HepG2 (cell line): ENCODE data around the gene CNTNAP1. TPM values are rescaled to one million over a fixed set of nuclear protein-coding genes. Genes with fewer than 3 reads are reported as not detected.

Source experiments
- ATRX ChIP-seq: sonication (generic); formaldehyde crosslinking; IDR thresholded peaks from 2 replicates; pipeline ENCODE4 v1.4.0; 2020; ENCODE audit warnings: missing genetic modification reagents, borderline replicate concordance
- DR1 ChIP-seq: sonication (generic); formaldehyde crosslinking; IDR thresholded peaks from 2 replicates; pipeline ENCODE4 v1.8.0; 2021; ENCODE audit warnings: mild to moderate bottlenecking, missing genetic modification reagents, inconsistent platforms
- FOSL1 ChIP-seq: sonication (generic); formaldehyde crosslinking; IDR thresholded peaks from 2 replicates; pipeline ENCODE4 v1.9.0; 2021; ENCODE audit warnings: missing genetic modification reagents, borderline replicate concordance
- JUND ChIP-seq: sonication (generic); formaldehyde crosslinking; IDR thresholded peaks from 2 replicates; pipeline ENCODE4 v1.8.0; 2022; ENCODE audit warnings: mild to moderate bottlenecking, missing genetic modification reagents
- KDM6A ChIP-seq: IDR thresholded peaks from 2 replicates; pipeline ENCODE4 v1.6.1; 2016; ENCODE audit warnings: low read depth
- MIER2 ChIP-seq: IDR thresholded peaks from 2 replicates; pipeline ENCODE4 v1.6.1; 2016; ENCODE audit warnings: missing biosample characterization, missing genetic modification reagents
- MXD3 ChIP-seq: IDR thresholded peaks from 2 replicates; pipeline ENCODE4 v1.6.1; 2016; ENCODE audit warnings: mild to moderate bottlenecking, missing biosample characterization, missing genetic modification reagents
- ZNF33B ChIP-seq: sonication (generic); formaldehyde crosslinking; IDR thresholded peaks from 2 replicates; pipeline ENCODE4 v1.5.1; 2020; ENCODE audit warnings: mild to moderate bottlenecking, missing genetic modification reagents
- polyA plus RNA-seq, 8 experiments: library from polyadenylated mRNA; depleted of rRNA in 3 of 8; stranded (reverse) in 7 of 8; unstranded in 1 of 8; fragments of >200 nt; fragmentation: Illumina TruSeq in 4 of 8; extraction: Trizol in 4 of 8; gene quantifications; 2 replicates each; pipeline versions ENCODE4 v1.2.1 to v1.2.3, GENCODE V29; 2011 to 2016; ENCODE audit warnings: low read depth in 4 of 8, missing spikeins in 1 of 8, mixed read lengths in 1 of 8; ENCODE audit not compliant: insufficient read depth in 1 of 8
- total RNA-seq, 5 experiments: library from RNA; depleted of rRNA; stranded (reverse); fragments of >200 nt; fragmentation: Illumina TruSeq; extraction: Trizol; gene quantifications; 2 replicates each; pipeline ENCODE4 v1.2.3, GENCODE V29; 2016; ENCODE audit warnings: low read depth in 1 of 5
- TF ChIP-seq, protein P1 (sequence below): IDR thresholded peaks from 2 replicates; pipeline ENCODE4 v1.6.1; 2012; ENCODE audit warnings: low read depth, low read length, improper control_type of control experiment
- TF ChIP-seq, protein P2 (sequence below): IDR thresholded peaks from 2 replicates; pipeline ENCODE4 v1.6.1; 2012; ENCODE audit warnings: low read length, improper control_type of control experiment

The CNTNAP1 gene
- total and polyA plus RNA-seq, 2 of the 13 experiments (the other 11 are each of a cell fraction or from before 2014, with no cell fraction given): 4.5 to 7.7 TPM

DNA sequence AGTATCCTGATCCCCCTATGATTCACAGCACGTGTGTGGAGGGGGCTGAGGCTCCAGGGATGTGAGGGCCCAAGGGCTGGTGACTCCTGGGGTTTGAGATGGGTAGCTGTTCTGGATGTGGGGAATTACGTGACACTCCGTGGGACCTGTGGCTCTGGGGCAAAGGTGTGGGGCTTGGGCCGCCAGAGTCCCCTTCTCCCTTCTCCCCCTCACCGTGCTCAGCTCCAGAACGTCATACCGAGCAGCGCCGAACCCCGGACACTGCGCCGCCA, 12.7 kb upstream of the CNTNAP1 start (continued):
- TF ChIP-seq, protein P1, sequence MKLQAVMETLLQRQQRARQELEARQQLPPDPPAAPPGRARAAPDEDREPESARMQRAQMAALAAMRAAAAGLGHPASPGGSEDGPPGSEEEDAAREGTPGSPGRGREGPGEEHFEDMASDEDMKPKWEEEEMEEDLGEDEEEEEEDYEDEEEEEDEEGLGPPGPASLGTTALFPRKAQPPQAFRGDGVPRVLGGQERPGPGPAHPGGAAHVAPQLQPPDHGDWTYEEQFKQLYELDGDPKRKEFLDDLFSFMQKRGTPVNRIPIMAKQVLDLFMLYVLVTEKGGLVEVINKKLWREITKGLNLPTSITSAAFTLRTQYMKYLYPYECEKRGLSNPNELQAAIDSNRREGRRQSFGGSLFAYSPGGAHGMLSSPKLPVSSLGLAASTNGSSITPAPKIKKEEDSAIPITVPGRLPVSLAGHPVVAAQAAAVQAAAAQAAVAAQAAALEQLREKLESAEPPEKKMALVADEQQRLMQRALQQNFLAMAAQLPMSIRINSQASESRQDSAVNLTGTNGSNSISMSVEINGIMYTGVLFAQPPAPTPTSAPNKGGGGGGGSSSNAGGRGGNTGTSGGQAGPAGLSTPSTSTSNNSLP: no peak
- TF ChIP-seq JUND (no peak), ZNF33B (CRISPR knock-in tag) (no peak), KDM6A (no peak), FOSL1 (no peak), ATRX (CRISPR knock-in tag) (no peak), DR1 (CRISPR knock-in tag) (no peak), MIER2 (CRISPR knock-in tag) (no peak), MXD3 (CRISPR knock-in tag) (no peak)
- TF ChIP-seq, protein P2, sequence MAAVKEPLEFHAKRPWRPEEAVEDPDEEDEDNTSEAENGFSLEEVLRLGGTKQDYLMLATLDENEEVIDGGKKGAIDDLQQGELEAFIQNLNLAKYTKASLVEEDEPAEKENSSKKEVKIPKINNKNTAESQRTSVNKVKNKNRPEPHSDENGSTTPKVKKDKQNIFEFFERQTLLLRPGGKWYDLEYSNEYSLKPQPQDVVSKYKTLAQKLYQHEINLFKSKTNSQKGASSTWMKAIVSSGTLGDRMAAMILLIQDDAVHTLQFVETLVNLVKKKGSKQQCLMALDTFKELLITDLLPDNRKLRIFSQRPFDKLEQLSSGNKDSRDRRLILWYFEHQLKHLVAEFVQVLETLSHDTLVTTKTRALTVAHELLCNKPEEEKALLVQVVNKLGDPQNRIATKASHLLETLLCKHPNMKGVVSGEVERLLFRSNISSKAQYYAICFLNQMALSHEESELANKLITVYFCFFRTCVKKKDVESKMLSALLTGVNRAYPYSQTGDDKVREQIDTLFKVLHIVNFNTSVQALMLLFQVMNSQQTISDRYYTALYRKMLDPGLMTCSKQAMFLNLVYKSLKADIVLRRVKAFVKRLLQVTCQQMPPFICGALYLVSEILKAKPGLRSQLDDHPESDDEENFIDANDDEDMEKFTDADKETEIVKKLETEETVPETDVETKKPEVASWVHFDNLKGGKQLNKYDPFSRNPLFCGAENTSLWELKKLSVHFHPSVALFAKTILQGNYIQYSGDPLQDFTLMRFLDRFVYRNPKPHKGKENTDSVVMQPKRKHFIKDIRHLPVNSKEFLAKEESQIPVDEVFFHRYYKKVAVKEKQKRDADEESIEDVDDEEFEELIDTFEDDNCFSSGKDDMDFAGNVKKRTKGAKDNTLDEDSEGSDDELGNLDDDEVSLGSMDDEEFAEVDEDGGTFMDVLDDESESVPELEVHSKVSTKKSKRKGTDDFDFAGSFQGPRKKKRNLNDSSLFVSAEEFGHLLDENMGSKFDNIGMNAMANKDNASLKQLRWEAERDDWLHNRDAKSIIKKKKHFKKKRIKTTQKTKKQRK: no peak
